ENCODE results near the gene CABP4.
A peak's percentile ranks its signal among the peaks of the same experiment; 100 is the strongest.

Gene CABP4

DNA sequence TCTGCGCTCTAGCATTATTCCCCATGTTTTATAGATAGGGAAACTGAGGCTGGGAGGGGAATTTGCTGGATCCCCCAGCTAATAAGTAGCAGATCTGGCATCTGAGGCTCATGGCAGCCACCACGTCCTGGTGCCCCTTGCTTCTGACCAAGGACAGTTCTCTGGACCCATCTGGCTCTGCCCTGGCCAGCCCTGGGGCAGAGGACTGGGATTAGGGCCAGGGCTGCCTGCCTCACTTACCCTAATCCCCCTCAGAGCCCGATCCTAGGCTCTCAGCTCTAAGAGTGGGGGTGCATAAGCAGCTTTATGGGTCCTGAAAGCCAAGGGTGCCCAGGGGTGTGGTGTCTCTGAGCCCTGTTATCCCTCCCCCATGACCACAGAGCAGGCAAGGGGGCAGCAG, at the start of gene CABP4:
CABP4 (plus strand) TSS at position 301 of the 400 bp plus-strand sequence; CDS start at position 371, 70 bp downstream.
- H3K27me3 Mint-ChIP-seq, result no peaks in the 10 kb centered on the region
- H3K9me3 Mint-ChIP-seq, result no peaks in the 10 kb centered on the region
- ATAC-seq (replicated peaks) (no peak), DNase-seq (no peak)
- H3K4me3 Mint-ChIP-seq, result no peak within 1 kb of the TSS
- peak within 1 kb of the TSS; percentile 65 for H3K27ac Mint-ChIP-seq
- H3K36me3 Mint-ChIP-seq, result no peaks in the 10 kb centered on the region
- peaks cover 35 to 84% of the 10 kb centered on the region in 2 donors for H3K4me1 Mint-ChIP-seq

DNA sequence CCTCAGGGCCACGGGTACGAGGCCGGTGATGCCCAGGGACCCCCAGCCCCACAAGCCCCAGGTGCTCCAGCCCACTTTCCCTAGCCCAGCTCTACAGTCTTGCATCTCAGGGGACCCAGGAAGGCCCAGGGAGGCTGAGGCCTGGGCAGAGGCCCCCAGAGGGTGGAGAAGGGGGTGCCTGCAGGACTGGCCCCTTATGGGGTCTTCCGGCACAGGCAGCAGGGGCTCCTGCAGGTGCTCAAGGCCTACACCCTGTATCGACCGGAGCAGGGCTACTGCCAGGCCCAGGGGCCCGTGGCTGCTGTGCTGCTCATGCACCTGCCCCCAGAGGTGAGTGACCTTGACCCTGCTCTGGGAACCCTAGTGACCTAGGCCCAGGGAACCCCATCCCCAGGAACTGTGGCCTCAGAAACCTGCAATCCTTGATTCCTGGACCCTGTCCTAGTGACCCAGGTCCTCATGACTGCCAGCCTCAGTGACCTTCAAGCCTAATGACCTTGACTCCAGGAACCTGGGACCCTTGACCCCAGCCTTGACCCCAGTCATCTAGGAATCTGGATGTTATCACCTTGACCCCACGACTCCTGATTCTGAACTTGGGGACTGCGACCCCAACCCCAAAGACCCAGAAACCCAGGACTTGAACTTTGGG, 49.3 kb upstream of the CABP4 start:
- Mint-ChIP-seq H3K36me3 (peaks cover 28 to 42% of the 10 kb centered on the region in 2 donors), H3K4me1 (peaks cover 58 to 81% of the 10 kb centered on the region in 2 donors), H3K27me3 (no peaks in the 10 kb centered on the region), H3K27ac (peak overlapping the region; percentile 92), H3K4me3 (peak overlapping the region in 1 of 2 donors; percentile 98), H3K9me3 (no peaks in the 10 kb centered on the region)
- DNase-seq (no peak), ATAC-seq (replicated peaks) (no peak)

GRCh38 chr11:67406420-67406968, 48.7 kb upstream of the CABP4 start:
- Mint-ChIP-seq H3K27ac (peak overlapping the region; percentile 86), H3K9me3 (no peaks in the 10 kb centered on the region), H3K4me3 (peak overlapping the region; percentile 46 to 70), H3K4me1 (peaks cover 65 to 85% of the 10 kb centered on the region in 2 donors), H3K27me3 (no peaks in the 10 kb centered on the region), H3K36me3 (peaks cover 28 to 41% of the 10 kb centered on the region in 2 donors)
- DNase-seq, result no peak
- ATAC-seq (replicated peaks), result no peak

DNA sequence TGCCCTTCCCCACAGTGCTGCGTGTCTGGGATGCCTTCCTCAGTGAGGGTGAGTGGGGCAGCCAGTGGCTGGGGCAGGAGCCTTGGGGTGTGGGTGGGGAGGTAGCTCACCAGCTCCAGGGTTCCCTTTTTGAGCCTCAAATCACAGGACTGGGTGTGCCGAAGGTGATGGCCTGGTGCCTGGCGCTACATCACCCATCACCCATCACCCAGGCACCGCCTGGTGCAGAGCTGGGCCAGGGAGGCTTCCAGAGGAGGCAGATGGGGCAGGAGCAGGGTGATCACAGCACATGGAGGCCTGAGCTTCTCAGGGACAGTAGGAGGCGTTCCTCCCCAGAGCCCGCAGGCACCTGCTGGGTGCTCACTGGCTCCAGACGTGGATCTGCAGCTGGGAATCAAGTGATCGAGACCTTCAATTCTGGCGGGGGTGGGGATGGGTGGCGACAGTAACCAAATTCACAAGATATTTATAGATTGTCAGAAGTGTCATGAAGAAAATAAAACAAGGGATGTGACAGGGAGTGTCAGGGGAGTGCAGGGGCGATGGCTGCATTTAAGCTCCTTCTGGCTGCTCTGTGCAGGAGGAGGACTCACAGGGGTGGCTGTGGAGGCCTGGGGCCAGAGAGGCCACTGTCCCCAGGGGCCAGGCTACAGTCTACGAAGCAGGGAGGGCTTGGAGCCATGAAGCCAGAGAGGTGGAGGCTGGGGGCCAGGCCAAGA, 48.0 kb upstream of the CABP4 start:
- peak overlapping the region; percentile 8 to 70 for H3K4me3 Mint-ChIP-seq
- DNase-seq, result no peak
- no peaks in the 10 kb centered on the region for H3K9me3 Mint-ChIP-seq
- H3K27ac Mint-ChIP-seq, result peak overlapping the region; percentile 93
- peaks cover 72 to 92% of the 10 kb centered on the region in 2 donors for H3K4me1 Mint-ChIP-seq
- no peaks in the 10 kb centered on the region for H3K27me3 Mint-ChIP-seq
- no peak for ATAC-seq (replicated peaks)
- H3K36me3 Mint-ChIP-seq, result peaks cover 28 to 41% of the 10 kb centered on the region in 2 donors

GRCh38 chr11:67407688-67408163, 47.4 kb upstream of the CABP4 start:
- ATAC-seq (replicated peaks), result no peak
- H3K27ac Mint-ChIP-seq, result peak overlapping the region; percentile 93
- peak overlapping the region in 1 of 2 donors; percentile 65 for H3K4me3 Mint-ChIP-seq
- H3K9me3 Mint-ChIP-seq, result no peaks in the 10 kb centered on the region
- peaks cover 28 to 41% of the 10 kb centered on the region in 2 donors for H3K36me3 Mint-ChIP-seq
- peaks cover 78 to 98% of the 10 kb centered on the region in 2 donors for H3K4me1 Mint-ChIP-seq
- H3K27me3 Mint-ChIP-seq, result no peaks in the 10 kb centered on the region
- DNase-seq, result no peak

DNA sequence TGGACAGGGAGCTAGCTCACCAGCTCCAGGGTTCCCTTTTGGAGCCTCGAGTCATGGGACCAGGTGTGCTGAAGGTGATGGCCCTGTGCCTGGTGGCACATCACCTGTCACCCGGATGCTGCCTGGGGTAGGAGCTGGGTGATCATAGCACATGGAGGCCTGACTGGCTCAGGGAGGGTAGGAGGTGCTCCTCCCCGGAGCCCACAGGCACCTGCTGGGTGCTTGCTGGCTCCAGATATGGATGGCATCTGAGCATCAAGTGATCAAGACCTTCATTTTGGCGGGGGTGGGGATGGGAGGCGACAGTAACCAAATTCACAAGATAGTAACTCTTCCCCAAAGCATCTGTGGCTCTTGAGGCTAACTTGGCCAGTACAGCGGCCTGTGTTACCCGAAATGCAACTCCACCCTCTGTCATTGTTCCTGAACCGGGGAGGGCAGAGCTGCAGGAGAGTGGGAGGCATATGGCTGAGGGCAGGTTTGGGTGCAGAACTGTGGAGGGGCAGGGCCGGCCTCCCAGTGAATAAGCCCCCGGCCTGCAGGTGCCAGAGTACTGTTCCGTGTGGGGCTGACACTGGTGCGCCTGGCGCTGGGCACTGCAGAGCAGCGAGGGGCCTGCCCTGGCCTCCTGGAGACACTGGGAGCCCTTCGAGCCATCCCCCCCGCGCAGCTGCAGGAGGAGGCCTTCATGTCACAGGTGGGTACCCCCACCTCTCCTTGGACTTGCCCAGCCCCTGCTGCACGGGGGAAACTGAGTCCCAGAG, 46.5 kb upstream of the CABP4 start:
- Mint-ChIP-seq H3K27me3 (no peaks in the 10 kb centered on the region), H3K9me3 (no peaks in the 10 kb centered on the region), H3K4me3 (peak overlapping the region; percentile 41 to 68), H3K36me3 (peaks cover 27 to 41% of the 10 kb centered on the region in 2 donors), H3K4me1 (peaks cover 85 to 99% of the 10 kb centered on the region in 2 donors), H3K27ac (peak overlapping the region; percentile 93)
- DNase-seq (no peak), ATAC-seq (replicated peaks) (no peak)

- peaks cover 24 to 41% of the 10 kb centered on the region in 2 donors for H3K36me3 Mint-ChIP-seq
- ATAC-seq (replicated peaks) (peak; percentile 49 to 69), DNase-seq (no peak)
- H3K27me3 Mint-ChIP-seq, result no peaks in the 10 kb centered on the region
- peak overlapping the region; percentile 93 for H3K27ac Mint-ChIP-seq
- H3K9me3 Mint-ChIP-seq, result no peaks in the 10 kb centered on the region
- peak overlapping the region; percentile 41 to 68 for H3K4me3 Mint-ChIP-seq
- peaks cover 83 to 99% of the 10 kb centered on the region in 2 donors for H3K4me1 Mint-ChIP-seq
These were observed 45.9 kb upstream of the CABP4 start for GRCh38 chr11:67409261-67409666.

DNA sequence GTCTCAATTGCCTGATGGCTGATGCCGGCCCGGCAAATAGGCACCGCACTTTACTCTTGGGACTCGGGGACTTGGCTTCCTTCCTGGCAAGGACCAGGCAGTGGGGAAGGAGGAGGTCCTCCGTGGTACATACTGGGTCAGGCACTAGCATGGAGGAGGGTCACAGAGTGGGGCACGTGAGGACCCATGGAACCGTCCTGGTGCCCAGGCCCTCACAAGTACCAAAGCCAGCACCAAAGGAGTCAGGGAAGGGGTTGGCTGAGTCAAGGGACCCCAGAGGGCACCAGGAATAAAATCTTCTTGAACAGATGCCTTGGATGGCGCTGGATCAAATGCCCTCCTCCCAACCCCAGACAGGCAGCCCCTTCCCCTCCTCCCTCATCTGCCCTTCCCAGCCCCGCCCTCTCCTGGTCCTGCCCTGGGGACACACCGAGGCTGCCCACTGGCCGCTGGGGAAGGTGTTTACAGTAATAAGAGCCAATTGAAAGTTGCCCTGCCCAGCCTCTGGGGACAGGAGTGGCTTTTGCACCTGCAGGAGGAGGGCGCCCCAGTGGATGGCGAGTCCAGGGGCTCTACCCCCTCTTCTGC, 45.3 kb upstream of the CABP4 start:
- DNase-seq (no peak), ATAC-seq (replicated peaks) (peak; percentile 4 to 19)
- H3K27me3 Mint-ChIP-seq, result no peaks in the 10 kb centered on the region
- peaks cover 22 to 36% of the 10 kb centered on the region in 2 donors for H3K36me3 Mint-ChIP-seq
- peaks cover 78 to 96% of the 10 kb centered on the region in 2 donors for H3K4me1 Mint-ChIP-seq
- peak overlapping the region; percentile 68 to 73 for H3K4me3 Mint-ChIP-seq
- H3K27ac Mint-ChIP-seq, result peak overlapping the region; percentile 95
- H3K9me3 Mint-ChIP-seq, result no peaks in the 10 kb centered on the region

GRCh38 chr11:67410369-67410831, 44.8 kb upstream of the CABP4 start:
- Mint-ChIP-seq H3K9me3 (no peaks in the 10 kb centered on the region), H3K27ac (peak overlapping the region; percentile 81), H3K36me3 (peaks cover 18 to 33% of the 10 kb centered on the region in 2 donors), H3K4me3 (peak overlapping the region; percentile 68 to 73), H3K4me1 (peaks cover 78 to 95% of the 10 kb centered on the region in 2 donors), H3K27me3 (no peaks in the 10 kb centered on the region)
- DNase-seq (no peak), ATAC-seq (replicated peaks) (no peak)

DNA sequence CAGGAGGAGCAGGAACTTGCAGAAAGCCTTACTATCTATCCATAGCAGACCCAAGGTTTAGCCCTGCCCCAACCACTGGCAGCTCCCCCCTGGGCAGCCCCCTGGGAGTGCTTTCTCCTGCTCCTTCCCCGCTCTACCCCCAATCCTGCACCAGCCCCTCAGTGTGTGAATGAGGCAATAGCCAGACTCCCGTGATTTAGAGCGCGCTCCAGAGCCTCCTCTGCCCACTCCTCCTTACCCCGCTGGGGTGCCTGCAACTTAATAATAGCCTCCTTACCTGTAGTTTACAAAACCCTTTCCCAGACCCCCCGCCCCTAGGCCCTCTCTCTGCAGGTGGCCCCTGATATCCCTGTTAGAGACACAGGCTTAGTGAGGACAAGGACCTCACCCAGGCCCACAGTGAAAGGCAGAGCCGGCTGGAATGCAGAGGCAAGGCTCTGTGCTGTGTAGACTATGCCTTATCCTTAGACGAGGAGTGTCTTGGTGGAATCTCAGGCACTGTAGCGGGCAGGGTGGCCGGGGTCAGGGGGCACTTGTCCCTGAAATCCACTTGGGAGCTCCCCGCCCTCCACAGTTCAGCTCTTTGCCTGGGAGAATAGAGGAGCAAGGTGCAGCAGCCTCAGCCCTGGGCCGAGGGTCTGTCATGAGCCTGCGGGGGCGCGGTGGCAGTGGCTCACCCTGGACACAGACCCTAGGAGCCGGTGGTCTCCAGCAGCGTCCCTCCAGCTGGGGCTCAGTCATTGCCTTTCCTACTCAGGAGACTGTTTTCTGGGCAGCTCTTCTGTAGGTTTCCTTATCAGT, 44.0 kb upstream of the CABP4 start:
- no peak for ATAC-seq (replicated peaks)
- H3K36me3 Mint-ChIP-seq, result peaks cover 13 to 29% of the 10 kb centered on the region in 2 donors
- no peaks in the 10 kb centered on the region for H3K9me3 Mint-ChIP-seq
- no peaks in the 10 kb centered on the region for H3K27me3 Mint-ChIP-seq
- H3K4me1 Mint-ChIP-seq, result peaks cover 74 to 91% of the 10 kb centered on the region in 2 donors
- H3K27ac Mint-ChIP-seq, result peak overlapping the region; percentile 81
- no peak for DNase-seq
- H3K4me3 Mint-ChIP-seq, result peak overlapping the region in 1 of 2 donors; percentile 39

DNA sequence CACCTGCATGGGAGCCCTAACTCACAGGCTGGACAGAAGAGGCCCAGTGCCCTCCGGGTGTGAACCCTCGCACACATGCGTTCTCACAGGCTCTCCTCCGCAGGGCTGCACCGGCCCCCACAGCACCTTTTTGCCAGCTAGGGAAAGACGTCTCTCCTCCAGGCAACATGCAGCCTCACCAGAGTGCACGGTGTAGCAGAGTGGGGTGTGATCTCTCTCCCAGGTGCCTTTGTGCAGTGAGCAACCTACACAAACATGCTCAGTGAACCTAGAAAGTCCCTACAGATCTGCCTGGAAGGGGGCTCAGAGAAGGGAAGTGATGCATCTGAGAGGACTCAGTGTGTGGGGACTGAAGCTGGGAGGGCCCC, 43.4 kb upstream of the CABP4 start:
- peak; percentile 43 to 55 for ATAC-seq (replicated peaks)
- H3K4me3 Mint-ChIP-seq, result peak overlapping the region in 1 of 2 donors; percentile 39
- no peaks in the 10 kb centered on the region for H3K27me3 Mint-ChIP-seq
- H3K36me3 Mint-ChIP-seq, result peaks cover 10 to 24% of the 10 kb centered on the region in 2 donors
- peak overlapping the region; percentile 81 for H3K27ac Mint-ChIP-seq
- H3K4me1 Mint-ChIP-seq, result peaks cover 74 to 91% of the 10 kb centered on the region in 2 donors
- no peak for DNase-seq
- no peaks in the 10 kb centered on the region for H3K9me3 Mint-ChIP-seq

- H3K36me3 Mint-ChIP-seq, result peaks cover 10 to 16% of the 10 kb centered on the region in 2 donors
- no peaks in the 10 kb centered on the region for H3K27me3 Mint-ChIP-seq
- peaks cover 73 to 91% of the 10 kb centered on the region in 2 donors for H3K4me1 Mint-ChIP-seq
- DNase-seq (no peak), ATAC-seq (replicated peaks) (peak in 1 of 2 donors; percentile 3)
- H3K9me3 Mint-ChIP-seq, result no peaks in the 10 kb centered on the region
- peak overlapping the region; percentile 25 to 37 for H3K4me3 Mint-ChIP-seq
- H3K27ac Mint-ChIP-seq, result peak overlapping the region; percentile 39
These were observed 42.5 kb upstream of the CABP4 start for GRCh38 chr11:67412495-67413179.
